Endothelial cell of umbilical vein (primary cell): ENCODE measurements around the gene ZNF689. TPM values are rescaled to one million over a fixed set of nuclear protein-coding genes. Genes with fewer than 3 reads are reported as not detected.

Experiments
- BruUV-seq: library from RNA; stranded (reverse); fragments of 400-500 nt; replicated peaks from 2 replicates; lab custom pipeline; 2021; lab: Mats Ljungman, UMichigan
- CTCF ChIA-PET: fragments of 300-600, 350-600 bp; sonication (Branson Sonifier 250); formaldehyde crosslinking; loops from one replicate; lab custom pipeline; 2021; ENCODE audit warnings: antibody characterized with exemption, inconsistent platforms; lab: Charles Lee
- POLR2A ChIA-PET: fragments of 300-600, 350-600 bp; sonication (Branson Sonifier 250); formaldehyde crosslinking; loops from one replicate; lab custom pipeline; 2021; ENCODE audit warnings: antibody characterized with exemption, inconsistent platforms; lab: Charles Lee
- DNase-seq: peaks from one replicate; pipeline ENCODE4 v3.0.0-alpha.2; 2011; ENCODE audit warnings: low read depth, low spot score
- FAIRE-seq: peaks from 2 replicates; lab custom pipeline; 2011; peaks lifted over from hg19 to GRCh38; lab: Jason Lieb, UNC
- H2AFZ ChIP-seq: 2 replicates; pipeline ENCODE4 v1.6.0; 2012; ENCODE audit warnings: low read depth, low read length, control low read depth, inconsistent platforms
- H3K27ac ChIP-seq: 2 replicates; pipeline ENCODE4 v1.5.1; 2011; ENCODE audit warnings: low read depth, mild to moderate bottlenecking, control low read depth, low read length, moderate library complexity; ENCODE audit not compliant: insufficient read depth
- H3K27me3 ChIP-seq, 2 experiments: 2 replicates each; pipeline versions ENCODE4 v1.6.0 to v1.6.1; 2011; ENCODE audit warnings: low read length in 2 of 2, mixed read lengths in 1 of 2; ENCODE audit not compliant: control insufficient read depth in 2 of 2, insufficient read depth in 2 of 2
- H3K36me3 ChIP-seq, 2 experiments: 2 replicates in 1 of 2; 3 replicates in 1 of 2; pipeline ENCODE4 v1.5.1; 2011; ENCODE audit warnings: low read length in 2 of 2, mild to moderate bottlenecking in 1 of 2, moderate library complexity in 1 of 2; ENCODE audit not compliant: control insufficient read depth in 2 of 2, insufficient read depth in 2 of 2; ENCODE audit errors: extremely low read depth in 1 of 2
- H3K4me1 ChIP-seq: 3 replicates; pipeline ENCODE4 v1.5.1; 2011; ENCODE audit warnings: mild to moderate bottlenecking, low read length; ENCODE audit not compliant: control insufficient read depth, insufficient read depth; ENCODE audit errors: extremely low read depth
- H3K4me2 ChIP-seq: 2 replicates; pipeline ENCODE4 v1.6.1; 2011; ENCODE audit warnings: low read length, control low read depth, mixed read lengths; ENCODE audit not compliant: insufficient read depth
- H3K4me3 ChIP-seq, 3 experiments: fragments of 200-600 bp in 1 of 3; sonication (generic), shearing (Covaris generic) in 1 of 3; replicated peaks in 1 of 3; 2 replicates each; pipeline ENCODE4 v1.5.1; 2011 to 2016; ENCODE audit warnings: control low read depth in 3 of 3, low read length in 3 of 3, mild to moderate bottlenecking in 2 of 3, inconsistent platforms in 1 of 3, low read depth in 1 of 3, moderate library complexity in 1 of 3; ENCODE audit not compliant: insufficient read depth in 1 of 3
- H3K79me2 ChIP-seq: 2 replicates; pipeline ENCODE4 v1.6.0; 2012; ENCODE audit warnings: low read length, inconsistent platforms; ENCODE audit not compliant: control insufficient read depth, insufficient read depth
- H3K9ac ChIP-seq: replicated peaks from 2 replicates; pipeline ENCODE3; 2011; ENCODE audit warnings: low read length, control low read depth; ENCODE audit not compliant: insufficient read depth; ENCODE audit errors: extremely low read depth
- H3K9me1 ChIP-seq: replicated peaks from 3 replicates; pipeline ENCODE4 v1.6.0; 2011; ENCODE audit warnings: mild to moderate bottlenecking, low read length; ENCODE audit not compliant: control insufficient read depth, insufficient read depth; ENCODE audit errors: extremely low read depth
- H3K9me3 ChIP-seq: replicated peaks from 2 replicates; pipeline ENCODE4 v1.5.1; 2012; ENCODE audit warnings: low read length, inconsistent platforms; ENCODE audit not compliant: control insufficient read depth, insufficient read depth
- H4K20me1 ChIP-seq: replicated peaks from 2 replicates; pipeline ENCODE3; 2011; ENCODE audit warnings: mild to moderate bottlenecking, low read length; ENCODE audit not compliant: control insufficient read depth, insufficient read depth; ENCODE audit errors: extremely low read depth
- EZH2 ChIP-seq: IDR thresholded peaks from 2 replicates; pipeline ENCODE4 v1.6.1; 2012; ENCODE audit warnings: borderline replicate concordance, low read depth, mild to moderate bottlenecking, moderate library complexity, low read length, inconsistent platforms; ENCODE audit not compliant: severe bottlenecking
- FOS ChIP-seq: IDR thresholded peaks from 2 replicates; pipeline ENCODE4 v1.6.1; 2011; ENCODE audit warnings: mild to moderate bottlenecking, low read length, moderate library complexity, borderline replicate concordance; ENCODE audit not compliant: insufficient read depth
- GATA2 ChIP-seq: IDR thresholded peaks from 2 replicates; pipeline ENCODE4 v1.7.0; 2011; ENCODE audit warnings: low read depth, mild to moderate bottlenecking, moderate library complexity, mixed read lengths, low read length; ENCODE audit not compliant: insufficient read length, insufficient read depth
- JUN ChIP-seq: IDR thresholded peaks from 2 replicates; pipeline ENCODE4 v1.6.1; 2011; ENCODE audit warnings: borderline replicate concordance, low read depth; ENCODE audit not compliant: insufficient read length, insufficient read depth
- POLR2AphosphoS5 ChIP-seq: IDR thresholded peaks from 2 replicates; pipeline ENCODE4 v1.6.1; 2012; ENCODE audit warnings: low read depth, mild to moderate bottlenecking, control low read depth, low read length, moderate library complexity; ENCODE audit not compliant: insufficient read depth
- dilution Hi-C: fragments of 300-500 bp; cut with MboI; formaldehyde crosslinking; loops from one replicate; pipeline ENCODE4 v1.15.0; 2019; ENCODE audit warnings: low sequenced_read_pairs; ENCODE audit not compliant: extremely low pct_ligation_motif_present
- intact Hi-C: fragments of 100-400 bp; cut with micrococcal nuclease; formaldehyde crosslinking; loops from one replicate; pipeline ENCODE4 v1.10.0; 2022
- polyA plus RNA-seq, 4 experiments: library from polyadenylated mRNA; depleted of rRNA in 3 of 4; stranded (reverse) in 3 of 4; unstranded in 1 of 4; fragments of >200 nt; gene quantifications; 2 replicates each; pipeline versions ENCODE4 v1.2.1 to v1.2.3, GENCODE V29; 2011 to 2012; ENCODE audit warnings: missing spikeins in 1 of 4
- total RNA-seq: library from RNA; stranded (reverse); gene quantifications from 2 replicates; pipeline ENCODE4 v1.2.3, GENCODE V29; 2021
- TF ChIP-seq, protein P1 (sequence below): IDR thresholded peaks from 2 replicates; pipeline ENCODE4 v1.6.1; 2011; ENCODE audit not compliant: insufficient read depth, insufficient read length
- TF ChIP-seq, protein P2 (sequence below), 2 donors: IDR thresholded peaks; 1 replicate in 1 of 2; 2 replicates in 1 of 2; pipeline ENCODE4 v1.5.1; 2011; ENCODE audit warnings: low read length in 2 of 2, mild to moderate bottlenecking in 2 of 2, moderate library complexity in 2 of 2, control low read depth in 1 of 2, inconsistent platforms in 1 of 2, low read depth in 1 of 2; ENCODE audit not compliant: insufficient read depth in 1 of 2; ENCODE audit errors: extremely low read depth in 1 of 2

Gene ZNF689
- total and polyA plus RNA-seq, 2 donors (not counting 3 experiments of a cell fraction or from before 2014, with no cell fraction given), result 7.5 to 8.4 TPM

DNA sequence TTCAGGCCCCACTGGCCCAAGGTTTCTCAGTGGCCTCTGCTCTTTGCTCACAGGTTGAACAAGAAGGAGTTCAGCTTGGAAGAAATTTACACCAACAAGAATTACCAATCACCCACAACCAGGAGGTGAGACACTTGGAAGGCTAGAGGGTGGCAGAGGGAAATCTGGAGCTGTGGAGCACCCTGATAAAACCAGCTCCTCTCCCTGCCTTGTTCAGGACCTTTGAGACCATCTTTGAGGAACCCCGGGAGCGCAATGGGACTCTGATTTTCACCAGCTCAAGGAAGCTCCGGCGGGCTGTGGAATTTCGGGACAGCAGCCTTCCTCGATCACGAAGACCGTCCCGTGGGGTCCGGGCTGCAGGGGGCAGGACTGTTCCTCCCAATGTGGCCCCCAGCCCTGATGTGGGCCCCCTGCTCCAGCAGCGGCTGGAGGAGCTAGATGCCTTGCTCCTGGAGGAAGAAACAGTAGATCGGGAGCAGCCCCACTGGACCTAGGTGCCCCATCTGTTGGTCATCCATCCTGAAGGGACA, 45.7 kb upstream of the ZNF689 start:
- no peaks in the 10 kb centered on the region for H3K27me3 ChIP-seq
- H3K9ac ChIP-seq, result no peak overlapping the region
- peaks cover 17% of the 10 kb centered on the region for H3K4me1 ChIP-seq
- peaks cover 20% of the 10 kb centered on the region for H3K79me2 ChIP-seq
- no peak overlapping the region for H3K27ac ChIP-seq
- no peaks in the 10 kb centered on the region for H3K9me3 ChIP-seq
- H2AFZ ChIP-seq, result no peak overlapping the region
- BruUV-seq, result TSS peak; percentile 0
- H3K9me1 ChIP-seq, result no peaks in the 10 kb centered on the region
- no peak overlapping the region for H3K4me2 ChIP-seq
- no peak for TF ChIP-seq JUN
- no peak for TF ChIP-seq FOS
- TF ChIP-seq, protein P1, sequence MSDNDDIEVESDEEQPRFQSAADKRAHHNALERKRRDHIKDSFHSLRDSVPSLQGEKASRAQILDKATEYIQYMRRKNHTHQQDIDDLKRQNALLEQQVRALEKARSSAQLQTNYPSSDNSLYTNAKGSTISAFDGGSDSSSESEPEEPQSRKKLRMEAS, result no peak
- TF ChIP-seq, protein P2, sequence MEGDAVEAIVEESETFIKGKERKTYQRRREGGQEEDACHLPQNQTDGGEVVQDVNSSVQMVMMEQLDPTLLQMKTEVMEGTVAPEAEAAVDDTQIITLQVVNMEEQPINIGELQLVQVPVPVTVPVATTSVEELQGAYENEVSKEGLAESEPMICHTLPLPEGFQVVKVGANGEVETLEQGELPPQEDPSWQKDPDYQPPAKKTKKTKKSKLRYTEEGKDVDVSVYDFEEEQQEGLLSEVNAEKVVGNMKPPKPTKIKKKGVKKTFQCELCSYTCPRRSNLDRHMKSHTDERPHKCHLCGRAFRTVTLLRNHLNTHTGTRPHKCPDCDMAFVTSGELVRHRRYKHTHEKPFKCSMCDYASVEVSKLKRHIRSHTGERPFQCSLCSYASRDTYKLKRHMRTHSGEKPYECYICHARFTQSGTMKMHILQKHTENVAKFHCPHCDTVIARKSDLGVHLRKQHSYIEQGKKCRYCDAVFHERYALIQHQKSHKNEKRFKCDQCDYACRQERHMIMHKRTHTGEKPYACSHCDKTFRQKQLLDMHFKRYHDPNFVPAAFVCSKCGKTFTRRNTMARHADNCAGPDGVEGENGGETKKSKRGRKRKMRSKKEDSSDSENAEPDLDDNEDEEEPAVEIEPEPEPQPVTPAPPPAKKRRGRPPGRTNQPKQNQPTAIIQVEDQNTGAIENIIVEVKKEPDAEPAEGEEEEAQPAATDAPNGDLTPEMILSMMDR (IDR thresholded peaks at IDR 0.05; ENCODE audit: extremely low read depth in 1 of 2, insufficient read depth in 1 of 2, low read depth in 1 of 2, low read length in 2 of 2), result no peak
- no peak for TF ChIP-seq EZH2
- no peak for TF ChIP-seq GATA2
- TF ChIP-seq POLR2AphosphoS5, result no peak
- H3K4me3 ChIP-seq, result no peak overlapping the region
- CTCF ChIA-PET, result no interaction called here
- FAIRE-seq (no peak), DNase-seq (no peak)
- no peaks in the 10 kb centered on the region for H4K20me1 ChIP-seq
- dilution Hi-C loops, result no loop called here
- intact Hi-C loops, result loop anchor here (5.0 to 10.0 kb wide), 2 partner anchors 129 to 561 kb away; partner anchors contain the start of genes TBX6, YPEL3 and ZNF768
- peaks cover 5 to 26% of the 10 kb centered on the region in 2 experiments for H3K36me3 ChIP-seq
- POLR2A ChIA-PET, result no interaction called here
